HFFc6 (cell line): Measurements from ENCODE around the gene PALLD. TPM values are rescaled to one million over a fixed set of nuclear protein-coding genes. Genes with fewer than 3 reads are reported as not detected.
"Not testable (repeated sequence)": the region's sequence is repeated elsewhere in the genome, so short reads cannot be mapped to it uniquely, and the experiment has no call there.

Source experiments
- DNase-seq: peaks from one replicate; pipeline ENCODE4 v3.0.0-alpha.2; 2018
- H3K27ac Mint-ChIP-seq: 2 replicates; pipeline ENCODE4 v1.8.0; 2020; ENCODE audit warnings: mild to moderate bottlenecking, mixed read lengths
- H3K27me3 Mint-ChIP-seq: 2 replicates; pipeline ENCODE4 v1.8.0; 2021; ENCODE audit warnings: mild to moderate bottlenecking, moderate library complexity, mixed read lengths; ENCODE audit not compliant: insufficient read depth
- H3K36me3 Mint-ChIP-seq: 2 replicates; pipeline ENCODE4 v1.8.0; 2021; ENCODE audit warnings: low read depth, mixed read lengths
- H3K4me1 Mint-ChIP-seq: 2 replicates; pipeline ENCODE4 v1.8.0; 2020; ENCODE audit warnings: low read depth, mixed read lengths
- H3K4me3 Mint-ChIP-seq: 2 replicates; pipeline ENCODE4 v1.8.0; 2020; ENCODE audit warnings: mild to moderate bottlenecking, moderate library complexity, mixed read lengths
- H3K9me3 Mint-ChIP-seq: 2 replicates; pipeline ENCODE4 v1.8.0; 2020; ENCODE audit warnings: mild to moderate bottlenecking, mixed read lengths
- total RNA-seq, 6 experiments: library from RNA; stranded (reverse); fragmentation: NEBNext Ultra II Directional; extraction: Animal tissue kit (Norgen Biotek cat#: 25700); gene quantifications; 2 replicates in 1 of 6; 3 replicates in 5 of 6; pipeline ENCODE4 v1.2.3, GENCODE V29; 2021
- TF ChIP-seq, protein P1 (sequence below): fragments of 200-600 bp; sonication (generic); IDR thresholded peaks from 2 replicates; pipeline ENCODE4 v1.5.0; 2021; ENCODE audit warnings: antibody characterized with exemption, mild to moderate bottlenecking

PALLD gene
- total RNA-seq, 6 experiments from 2014 or later, result 72.6 to 163 (median 149) TPM

DNA sequence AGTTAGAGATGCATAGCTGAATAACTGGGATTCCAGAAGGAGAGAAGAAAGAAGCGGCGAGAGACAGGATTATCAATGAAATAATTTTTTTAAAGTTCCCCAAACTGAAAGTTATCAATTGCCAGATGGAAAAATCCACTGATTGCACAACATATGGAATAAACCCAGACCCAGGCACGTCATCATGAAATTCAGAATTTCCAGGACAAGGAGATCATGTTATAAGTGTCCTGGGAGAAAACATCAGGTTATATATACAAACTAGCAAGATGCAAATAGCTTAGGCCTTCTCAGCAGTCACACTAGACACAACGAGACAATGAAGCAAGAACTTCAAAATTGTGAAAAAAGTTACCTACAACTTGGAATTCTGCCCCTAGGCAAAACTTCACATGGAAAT is 200.0 kb downstream of the PALLD start:
- no peaks in the 10 kb centered on the region for H3K27me3 Mint-ChIP-seq
- no peak overlapping the region for H3K27ac Mint-ChIP-seq
- TF ChIP-seq, protein P1, sequence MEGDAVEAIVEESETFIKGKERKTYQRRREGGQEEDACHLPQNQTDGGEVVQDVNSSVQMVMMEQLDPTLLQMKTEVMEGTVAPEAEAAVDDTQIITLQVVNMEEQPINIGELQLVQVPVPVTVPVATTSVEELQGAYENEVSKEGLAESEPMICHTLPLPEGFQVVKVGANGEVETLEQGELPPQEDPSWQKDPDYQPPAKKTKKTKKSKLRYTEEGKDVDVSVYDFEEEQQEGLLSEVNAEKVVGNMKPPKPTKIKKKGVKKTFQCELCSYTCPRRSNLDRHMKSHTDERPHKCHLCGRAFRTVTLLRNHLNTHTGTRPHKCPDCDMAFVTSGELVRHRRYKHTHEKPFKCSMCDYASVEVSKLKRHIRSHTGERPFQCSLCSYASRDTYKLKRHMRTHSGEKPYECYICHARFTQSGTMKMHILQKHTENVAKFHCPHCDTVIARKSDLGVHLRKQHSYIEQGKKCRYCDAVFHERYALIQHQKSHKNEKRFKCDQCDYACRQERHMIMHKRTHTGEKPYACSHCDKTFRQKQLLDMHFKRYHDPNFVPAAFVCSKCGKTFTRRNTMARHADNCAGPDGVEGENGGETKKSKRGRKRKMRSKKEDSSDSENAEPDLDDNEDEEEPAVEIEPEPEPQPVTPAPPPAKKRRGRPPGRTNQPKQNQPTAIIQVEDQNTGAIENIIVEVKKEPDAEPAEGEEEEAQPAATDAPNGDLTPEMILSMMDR, result no peak
- H3K36me3 Mint-ChIP-seq, result no peaks in the 10 kb centered on the region
- H3K9me3 Mint-ChIP-seq, result no peaks in the 10 kb centered on the region
- H3K4me3 Mint-ChIP-seq, result no peak overlapping the region
- H3K4me1 Mint-ChIP-seq, result peaks cover 34% of the 10 kb centered on the region
- no peak for DNase-seq

DNA sequence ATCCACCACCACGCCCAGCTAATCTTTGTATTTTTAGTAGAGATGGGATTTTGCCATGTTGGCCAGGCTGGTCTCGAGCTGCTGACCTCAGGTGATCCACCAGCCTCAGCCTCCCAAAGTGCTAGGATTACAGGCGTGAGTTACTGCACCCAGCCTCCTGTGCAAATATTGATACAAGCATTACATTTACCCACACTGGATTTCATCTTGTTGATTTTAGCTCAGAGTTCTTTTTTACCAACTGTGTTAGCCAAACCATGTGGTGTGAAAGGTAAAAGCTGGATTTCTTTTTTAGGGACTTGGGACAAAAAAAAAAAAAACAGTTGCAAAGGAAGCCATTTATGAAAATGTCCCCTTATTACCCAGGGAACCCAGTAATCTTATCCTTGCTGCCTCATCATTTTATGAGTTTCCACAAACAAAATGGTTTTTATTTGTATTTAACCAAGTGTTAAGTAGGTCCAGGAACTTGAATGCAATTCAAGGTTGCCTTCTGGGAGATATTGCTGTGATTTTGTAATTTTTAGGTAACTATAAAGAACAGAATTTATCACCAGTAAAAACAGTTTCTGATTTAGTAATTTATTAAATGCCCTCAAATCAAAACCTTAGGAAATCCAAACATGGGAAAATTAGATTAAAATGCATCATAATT is 202.5 kb downstream of the PALLD start:
- Mint-ChIP-seq H3K27me3 (no peaks in the 10 kb centered on the region), H3K4me3 (no peak overlapping the region), H3K27ac (no peak overlapping the region), H3K9me3 (no peaks in the 10 kb centered on the region), H3K36me3 (no peaks in the 10 kb centered on the region), H3K4me1 (peaks cover 18% of the 10 kb centered on the region)
- TF ChIP-seq, protein P1, result no peak
- DNase-seq, result no peak

DNA sequence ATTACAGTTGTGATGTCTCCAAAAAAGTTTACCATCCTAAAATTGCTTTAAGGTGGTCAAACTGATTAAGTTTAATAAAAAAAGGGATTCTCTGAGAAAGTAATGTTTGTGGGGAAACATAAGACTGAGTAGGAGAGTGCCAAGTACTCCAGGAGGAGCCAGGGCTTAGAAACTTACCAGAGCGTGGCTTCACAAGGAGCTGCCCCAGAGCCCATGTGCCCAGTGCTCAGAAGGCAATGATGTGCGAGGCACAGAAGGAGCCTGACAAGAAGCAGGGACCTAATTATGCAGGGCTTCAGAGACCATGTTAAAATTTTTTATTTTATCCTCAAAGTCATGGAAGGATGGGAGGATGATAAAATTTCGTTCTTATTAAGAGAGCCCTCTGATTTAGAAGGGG is 204.2 kb downstream of the PALLD start:
- TF ChIP-seq, protein P1, result no peak
- no peak for DNase-seq
- Mint-ChIP-seq H3K27ac (no peak overlapping the region), H3K4me3 (no peak overlapping the region), H3K4me1 (peaks cover under 1% of the 10 kb centered on the region; the same call in 1 of the 2 replicates), H3K36me3 (no peaks in the 10 kb centered on the region), H3K9me3 (no peaks in the 10 kb centered on the region), H3K27me3 (no peaks in the 10 kb centered on the region)

DNA sequence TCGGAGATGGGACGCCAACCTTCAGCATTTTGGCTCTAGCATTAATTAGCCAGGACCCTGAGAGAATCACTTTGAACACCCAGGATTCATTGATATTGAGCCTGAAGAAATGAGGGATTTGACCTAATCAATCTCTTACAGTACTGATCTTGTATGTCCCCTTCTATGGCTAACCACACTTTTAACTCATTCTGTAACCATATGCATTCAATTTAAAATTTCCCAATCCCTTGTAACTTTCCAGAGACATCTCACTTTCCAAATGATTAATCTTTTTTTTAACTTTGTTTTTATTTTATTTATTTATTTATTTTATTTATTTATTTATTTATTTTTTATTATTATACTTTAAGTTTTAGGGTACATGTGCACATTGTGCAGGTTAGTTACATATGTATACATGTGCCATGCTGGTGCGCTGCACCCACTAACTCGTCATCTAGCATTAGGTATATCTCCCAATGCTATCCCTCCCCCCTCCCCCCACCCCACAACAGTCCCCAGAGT is 205.8 kb downstream of the PALLD start:
- H3K9me3 Mint-ChIP-seq, H3K36me3 Mint-ChIP-seq, H3K27me3 Mint-ChIP-seq, DNase-seq, H3K4me1 Mint-ChIP-seq, H3K4me3 Mint-ChIP-seq, H3K27ac Mint-ChIP-seq: not testable (repeated sequence)

DNA sequence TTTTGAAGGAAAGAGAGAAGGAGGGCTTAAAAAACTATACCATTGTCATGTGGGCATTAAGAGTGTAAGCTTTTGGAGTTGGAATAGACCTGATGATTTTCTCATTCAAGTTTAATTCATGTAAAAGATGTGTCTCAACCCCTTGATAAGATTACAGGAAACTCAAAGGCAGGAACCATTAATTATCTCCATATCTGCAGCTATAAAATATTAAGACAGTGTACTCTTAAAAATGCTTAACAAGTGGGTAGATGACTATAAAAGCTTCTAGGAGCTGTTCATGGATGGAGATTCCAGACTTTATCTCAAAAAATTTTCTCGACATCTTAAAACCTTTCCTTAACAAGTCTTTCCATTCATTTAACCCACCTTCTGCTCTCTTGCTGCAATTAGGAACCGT is 208.3 kb downstream of the PALLD start:
- no peak overlapping the region for H3K27ac Mint-ChIP-seq
- H3K4me1 Mint-ChIP-seq, result peaks cover 24% of the 10 kb centered on the region
- no peaks in the 10 kb centered on the region; the same call in 1 of the 2 replicates for H3K36me3 Mint-ChIP-seq
- H3K27me3 Mint-ChIP-seq, result no peaks in the 10 kb centered on the region
- H3K9me3 Mint-ChIP-seq, result no peaks in the 10 kb centered on the region
- DNase-seq, result no peak
- no peak overlapping the region for H3K4me3 Mint-ChIP-seq
- TF ChIP-seq, protein P1, result no peak

DNA sequence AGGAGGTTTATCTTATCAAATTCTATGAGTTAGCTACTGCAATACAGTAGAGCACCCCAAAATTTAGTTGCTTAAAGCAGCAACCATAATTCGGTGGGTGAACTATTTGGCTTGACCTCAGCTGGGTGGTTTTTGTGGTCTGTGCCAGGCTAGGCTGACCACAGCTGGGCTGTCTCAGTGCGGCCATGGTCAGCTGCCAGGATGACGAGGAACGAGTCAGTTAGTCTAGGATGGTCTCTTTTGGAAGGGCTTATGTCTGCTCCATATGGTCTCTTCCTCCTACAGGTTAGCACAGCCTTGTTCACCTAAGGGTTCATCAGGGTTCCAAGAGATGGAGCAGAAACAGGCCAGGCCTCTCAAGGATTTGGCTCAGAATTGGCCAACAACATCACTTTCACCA is 210.4 kb downstream of the PALLD start:
- H3K27me3 Mint-ChIP-seq, result no peaks in the 10 kb centered on the region
- peaks cover 45% of the 10 kb centered on the region for H3K4me1 Mint-ChIP-seq
- H3K27ac Mint-ChIP-seq, result no peak overlapping the region
- H3K4me3 Mint-ChIP-seq, result no peak overlapping the region
- no peak for DNase-seq
- H3K9me3 Mint-ChIP-seq, result no peaks in the 10 kb centered on the region
- TF ChIP-seq, protein P1, result no peak
- H3K36me3 Mint-ChIP-seq, result no peaks in the 10 kb centered on the region; the same call in 1 of the 2 replicates
